NCI-H460 (cell line): Measurements from ENCODE around the gene AHI1. TPM values are rescaled to one million over a fixed set of nuclear protein-coding genes. Genes with fewer than 3 reads are reported as not detected.
"Not testable (repeated sequence)": the region's sequence is repeated elsewhere in the genome, so short reads cannot be mapped to it uniquely, and the experiment has no call there.

ENCODE experiments used
- DNase-seq: peaks from one replicate; pipeline ENCODE4 v3.0.0-alpha.2; 2016; ENCODE audit warnings: low read depth; ENCODE audit errors: extremely low read depth
- total RNA-seq: library from RNA; depleted of rRNA; stranded (reverse); fragments of >200 nt; shearing (Covaris generic); gene quantifications from 2 replicates; pipeline ENCODE4 v1.2.3, GENCODE V29; 2014

Gene AHI1
- total RNA-seq, 1 experiment from 2014 or later = 21.7 TPM

DNA sequence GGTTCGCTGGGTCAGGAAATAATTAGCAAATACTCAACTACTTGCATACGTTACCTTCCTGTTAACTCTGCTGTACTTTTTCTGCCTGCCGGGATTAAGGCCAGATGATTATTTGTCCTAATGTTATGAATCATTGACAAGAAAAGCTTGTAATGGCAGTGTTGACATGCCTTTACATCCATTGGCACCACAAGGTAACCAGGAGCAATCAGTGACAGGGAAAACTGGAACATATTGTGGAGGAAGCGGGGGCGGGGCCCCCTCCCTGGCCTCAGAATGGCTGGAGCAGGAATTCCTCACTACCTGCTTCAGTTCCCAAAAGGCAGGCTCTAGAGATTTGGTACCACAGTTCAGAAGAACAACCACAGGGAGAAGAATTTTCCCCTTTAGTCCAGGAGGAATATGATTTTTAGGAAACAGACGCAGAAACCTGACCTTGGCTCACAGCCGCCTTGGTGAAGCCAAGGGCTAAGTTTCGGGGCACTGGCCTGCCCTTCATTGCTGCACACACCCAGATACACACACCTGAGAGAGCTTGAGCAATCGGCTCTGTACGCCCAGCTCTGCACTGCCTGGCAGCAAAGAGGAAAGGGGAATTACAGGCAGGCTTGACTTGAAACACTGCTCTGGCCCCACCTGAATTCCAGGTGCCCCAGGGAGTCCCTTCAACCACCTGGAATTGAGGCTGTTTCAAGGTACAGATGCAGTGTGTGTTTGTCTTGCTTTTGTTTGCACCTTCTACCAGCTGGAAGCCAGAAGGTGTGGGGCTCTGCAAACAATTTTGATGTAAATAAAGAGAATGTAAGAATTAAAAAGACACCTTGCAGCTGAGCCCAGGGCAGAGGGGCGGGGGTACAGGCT, 226.6 kb downstream of the AHI1 start:
- DNase-seq = no peak

DNA sequence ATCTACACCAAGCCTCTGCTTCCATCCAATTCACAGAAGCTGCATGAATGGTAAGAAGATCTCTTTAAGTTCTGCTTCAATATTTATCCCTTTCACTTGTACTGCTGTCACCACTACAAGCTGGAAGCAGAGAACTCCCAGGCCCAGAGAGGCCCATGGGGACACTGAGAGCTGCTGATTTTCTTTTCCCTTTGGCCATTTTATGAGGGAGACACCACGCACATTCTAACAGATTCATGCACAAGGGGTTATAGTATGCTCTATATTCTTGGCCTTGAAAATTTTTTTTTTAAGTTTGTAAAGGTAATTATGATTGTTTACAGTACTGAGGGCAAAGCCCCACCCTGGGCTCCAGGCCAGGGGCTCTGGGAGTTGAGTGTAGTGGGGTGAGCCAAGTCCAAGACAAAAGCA, 228.1 kb downstream of the AHI1 start:
- no peak for DNase-seq

DNA sequence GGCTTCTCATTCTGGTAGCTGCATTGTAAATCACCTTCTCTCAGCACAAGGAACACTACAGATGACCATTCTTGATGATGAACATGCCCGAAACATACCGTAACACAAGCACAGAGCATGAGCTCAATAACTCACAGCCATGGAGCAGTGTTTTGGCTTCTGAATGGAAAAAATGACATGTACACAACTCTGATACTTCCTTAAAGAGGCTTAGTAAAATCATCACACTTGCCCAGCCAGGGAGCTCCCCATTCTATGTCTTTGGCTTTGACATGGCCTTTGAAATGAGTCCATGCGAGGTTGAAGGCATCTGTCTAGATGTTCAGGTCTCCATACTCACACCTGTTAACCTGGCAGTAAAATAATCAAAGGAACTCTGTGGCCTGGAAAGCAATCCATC, 228.8 kb downstream of the AHI1 start:
- no peak for DNase-seq

DNA sequence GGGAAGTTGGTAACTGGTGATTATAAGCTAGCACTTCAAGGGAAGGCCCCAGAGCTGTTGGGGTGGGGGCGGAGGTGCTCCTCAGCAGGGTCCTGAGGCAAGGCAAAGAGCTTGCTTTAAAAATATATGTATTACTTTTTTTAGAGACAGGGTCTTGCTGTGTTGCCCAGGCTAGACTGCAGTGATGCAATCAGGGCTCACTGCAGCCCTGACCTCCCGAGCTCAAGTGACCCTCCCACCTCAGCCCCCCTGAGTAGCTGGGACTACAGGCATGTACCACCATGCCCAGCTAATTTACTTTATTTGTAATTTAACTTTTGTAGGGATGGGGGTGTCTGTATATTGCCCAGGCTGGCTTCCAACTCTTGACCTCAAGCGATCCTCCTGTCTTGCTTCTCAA, 229.3 kb downstream of the AHI1 start:
- no peak for DNase-seq

DNA sequence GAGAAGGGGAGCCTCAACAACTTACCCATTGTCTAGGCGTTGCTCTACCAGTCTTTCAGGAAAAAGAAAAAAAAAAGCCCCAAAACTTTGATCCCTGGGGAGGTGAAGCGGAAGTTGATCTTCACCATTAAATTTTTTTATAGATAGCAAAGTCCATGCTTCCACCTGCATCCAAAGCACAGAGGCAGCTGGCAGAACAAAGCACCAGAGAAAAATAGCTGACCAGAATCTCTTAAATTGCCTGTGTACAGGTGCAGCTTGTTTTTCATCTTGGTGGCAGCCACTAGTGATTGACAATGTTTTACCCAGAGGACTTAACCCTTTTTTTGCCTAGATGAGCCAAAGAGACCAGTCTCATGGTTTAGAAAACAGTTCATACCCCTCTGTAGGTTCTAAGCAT, 230.5 kb downstream of the AHI1 start:
- DNase-seq = no peak

DNA sequence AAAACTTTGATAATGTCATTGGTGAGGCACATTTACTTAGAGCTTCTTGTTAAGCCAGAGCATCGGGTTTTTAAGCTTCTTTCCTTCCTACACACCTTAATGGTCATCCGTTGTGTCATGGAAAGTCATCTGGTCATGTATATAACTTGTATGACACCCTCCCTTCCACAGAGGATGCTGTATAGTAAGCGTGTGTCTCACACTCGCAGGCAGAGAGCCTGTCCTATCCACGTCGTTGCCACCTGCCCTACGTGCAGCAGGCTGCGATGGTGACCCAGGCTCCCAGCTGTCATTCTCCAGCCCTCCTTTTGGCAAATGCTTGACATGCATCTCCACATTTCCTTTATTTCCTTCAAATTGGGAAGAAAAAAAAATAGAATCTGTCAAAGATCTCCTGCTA, 230.9 kb downstream of the AHI1 start:
- DNase-seq = no peak

DNA sequence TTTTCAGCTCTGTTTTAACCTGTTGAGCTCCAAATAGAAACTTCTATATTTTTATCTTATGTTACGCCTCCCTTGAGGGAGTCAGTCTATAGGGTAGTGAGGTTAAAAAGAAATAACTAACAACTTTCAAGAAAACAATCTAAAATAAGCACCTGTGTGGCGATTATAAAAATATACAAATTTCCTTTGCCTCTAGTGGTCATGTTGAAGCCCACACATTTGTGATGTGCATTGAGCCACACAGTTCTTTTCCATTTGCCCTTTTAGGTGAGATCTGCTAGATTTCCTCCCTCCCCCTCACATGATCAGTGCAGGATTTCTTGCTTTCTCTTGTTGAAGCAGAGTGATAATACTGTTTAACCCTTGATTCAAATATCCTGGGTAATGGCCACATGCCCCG, 232.3 kb downstream of the AHI1 start:
- DNase-seq = no peak

DNA sequence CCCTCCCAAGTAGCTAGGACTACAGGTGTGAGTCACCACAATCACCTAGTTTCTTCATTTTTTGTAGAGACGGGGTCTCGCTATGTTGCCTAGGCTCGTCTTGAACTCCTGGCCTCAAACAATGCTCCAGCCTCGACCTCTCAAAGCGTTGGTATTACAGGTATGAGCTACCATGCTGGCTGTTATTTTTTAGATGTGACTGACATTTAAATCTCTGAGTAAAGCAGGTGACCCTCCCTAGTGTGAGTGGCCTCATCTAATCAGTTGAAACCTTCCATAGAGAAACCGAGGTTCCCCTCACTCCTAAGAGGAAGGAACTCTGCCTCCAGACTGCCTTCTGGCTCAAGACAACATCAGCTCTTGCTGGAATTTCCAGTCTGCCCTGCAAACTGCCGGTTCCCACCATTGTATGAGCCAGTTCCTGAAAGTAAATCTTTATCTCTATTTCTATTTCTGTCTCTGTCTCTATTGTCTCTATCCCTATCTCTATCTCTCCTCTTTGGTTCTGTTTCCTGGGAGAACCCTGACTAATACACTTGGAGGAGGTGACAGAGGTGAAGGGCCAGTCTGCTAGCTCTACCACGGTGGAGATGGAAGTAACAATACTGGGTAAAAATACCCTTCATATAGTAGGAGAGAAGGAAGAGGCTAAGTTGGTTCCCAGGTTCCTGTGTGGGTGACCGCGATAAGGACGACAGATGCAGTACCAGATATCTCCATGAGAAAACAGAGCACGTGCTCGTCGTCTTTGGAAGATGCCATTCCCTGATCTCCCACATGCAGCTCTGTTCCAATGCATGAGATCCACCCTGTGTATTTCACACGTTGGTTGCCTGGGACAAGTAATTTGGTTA, 235.4 kb downstream of the AHI1 start:
- DNase-seq = no peak

DNA sequence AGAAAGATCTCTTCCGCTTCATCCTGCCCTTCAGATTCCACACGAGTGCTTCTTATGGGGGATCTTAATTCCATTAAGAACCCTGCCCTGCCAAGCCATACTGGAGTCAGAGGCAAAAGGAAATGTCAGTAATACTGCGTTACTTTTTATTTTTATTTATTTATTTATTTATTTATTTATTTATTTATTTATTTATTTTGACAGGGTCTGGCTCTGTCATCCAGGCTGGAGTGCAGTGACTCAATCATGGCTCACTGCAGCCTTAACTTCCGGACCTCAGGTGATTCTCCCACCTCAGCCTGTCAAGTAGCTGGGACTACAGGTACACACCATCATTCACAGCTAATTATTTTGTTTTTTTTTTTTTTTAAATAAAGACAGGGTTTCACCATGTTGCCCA, 236.9 kb downstream of the AHI1 start:
- DNase-seq = no peak

DNA sequence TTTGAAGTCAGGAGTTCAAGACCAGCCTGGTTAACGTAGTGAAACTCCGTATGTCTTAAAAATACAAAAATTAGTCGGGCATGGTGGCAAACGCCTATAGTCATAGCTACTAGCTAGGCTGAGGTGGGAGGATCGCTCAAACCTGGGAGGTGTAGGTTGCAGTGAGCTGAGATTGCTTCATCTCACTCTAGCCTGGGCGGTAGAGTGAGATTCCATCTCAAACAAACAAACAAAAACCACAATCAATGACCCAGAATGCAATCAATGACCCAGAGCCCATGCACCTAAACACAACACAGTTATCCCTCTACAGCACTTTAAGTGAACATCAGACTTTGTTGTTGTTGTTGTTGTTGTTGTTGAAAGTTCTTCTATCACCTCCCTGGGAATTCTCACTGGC, 238.6 kb downstream of the AHI1 start:
- DNase-seq = no peak

DNA sequence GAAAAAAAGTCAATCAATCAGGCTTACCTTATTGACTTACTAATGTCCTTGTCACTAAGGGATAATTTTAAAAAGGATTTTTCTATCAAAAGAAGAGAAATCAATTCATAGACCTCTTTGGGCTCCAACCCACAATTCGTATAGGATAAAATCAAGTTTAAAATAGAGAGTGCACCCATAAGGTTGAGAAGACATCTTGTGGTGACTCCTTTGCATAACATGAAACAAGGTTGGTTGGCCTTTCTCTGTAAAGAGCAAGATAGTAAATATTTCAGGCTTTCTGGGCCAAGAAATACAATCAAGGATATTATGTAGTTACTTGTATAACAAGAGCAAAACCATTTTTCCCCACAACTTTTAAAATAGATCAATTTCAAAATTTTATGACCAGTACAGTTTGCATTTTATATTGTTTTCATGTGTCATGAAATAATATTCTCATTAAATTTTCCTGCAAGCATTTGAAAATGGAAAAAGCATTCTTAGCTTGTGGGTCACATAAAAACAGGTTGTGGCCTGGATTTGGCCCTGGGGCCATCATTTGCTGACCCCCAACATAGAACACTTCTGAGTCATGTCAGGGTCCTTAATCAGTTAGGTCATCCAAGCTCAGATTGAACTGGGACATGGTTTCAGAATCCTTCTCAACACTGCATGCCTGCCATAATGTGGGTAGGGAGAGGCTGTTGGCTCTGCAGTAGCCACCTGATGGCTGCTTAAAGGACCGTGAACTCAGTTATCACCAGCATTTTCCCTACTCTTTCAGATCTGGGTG, 239.7 kb downstream of the AHI1 start:
- no peak for DNase-seq

DNA sequence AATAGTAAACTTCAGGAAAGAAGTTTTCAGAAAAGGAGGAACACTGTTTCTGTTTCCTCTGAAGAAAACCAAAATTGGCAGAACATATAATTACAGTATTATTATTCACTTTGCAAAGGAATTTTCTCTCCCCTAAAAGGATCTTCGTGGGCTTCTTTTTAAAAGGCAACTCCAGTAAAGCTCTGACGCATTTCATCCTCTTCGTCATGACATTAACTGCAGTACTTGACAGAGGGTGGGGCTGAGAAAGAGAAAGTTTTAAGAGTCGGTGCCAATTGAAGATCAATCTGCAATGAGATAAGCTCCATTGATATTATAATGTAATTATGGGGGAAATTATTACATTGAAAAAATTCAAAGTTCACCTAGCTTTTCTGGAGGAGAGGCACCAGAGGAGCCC, 240.7 kb downstream of the AHI1 start:
- DNase-seq = no peak

DNA sequence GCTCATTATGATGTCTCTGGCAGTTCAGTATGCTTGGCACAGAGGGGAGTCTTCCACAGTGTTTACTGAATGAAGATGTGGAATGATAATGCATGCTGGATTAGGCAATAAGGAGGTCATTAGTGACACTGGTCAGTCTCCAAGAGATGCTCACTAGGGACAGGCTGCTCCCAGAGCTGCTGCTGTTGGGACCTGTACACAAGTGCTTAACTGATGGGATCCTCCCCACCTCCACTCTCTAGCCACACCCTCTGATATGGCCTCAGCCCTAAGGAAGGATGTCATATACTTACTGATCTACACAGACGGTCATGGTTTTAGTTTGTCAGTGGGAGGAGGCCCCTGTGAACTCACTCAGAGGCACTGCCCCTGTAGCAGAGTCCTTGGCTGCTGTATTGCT, 243.1 kb downstream of the AHI1 start:
- no peak for DNase-seq

DNA sequence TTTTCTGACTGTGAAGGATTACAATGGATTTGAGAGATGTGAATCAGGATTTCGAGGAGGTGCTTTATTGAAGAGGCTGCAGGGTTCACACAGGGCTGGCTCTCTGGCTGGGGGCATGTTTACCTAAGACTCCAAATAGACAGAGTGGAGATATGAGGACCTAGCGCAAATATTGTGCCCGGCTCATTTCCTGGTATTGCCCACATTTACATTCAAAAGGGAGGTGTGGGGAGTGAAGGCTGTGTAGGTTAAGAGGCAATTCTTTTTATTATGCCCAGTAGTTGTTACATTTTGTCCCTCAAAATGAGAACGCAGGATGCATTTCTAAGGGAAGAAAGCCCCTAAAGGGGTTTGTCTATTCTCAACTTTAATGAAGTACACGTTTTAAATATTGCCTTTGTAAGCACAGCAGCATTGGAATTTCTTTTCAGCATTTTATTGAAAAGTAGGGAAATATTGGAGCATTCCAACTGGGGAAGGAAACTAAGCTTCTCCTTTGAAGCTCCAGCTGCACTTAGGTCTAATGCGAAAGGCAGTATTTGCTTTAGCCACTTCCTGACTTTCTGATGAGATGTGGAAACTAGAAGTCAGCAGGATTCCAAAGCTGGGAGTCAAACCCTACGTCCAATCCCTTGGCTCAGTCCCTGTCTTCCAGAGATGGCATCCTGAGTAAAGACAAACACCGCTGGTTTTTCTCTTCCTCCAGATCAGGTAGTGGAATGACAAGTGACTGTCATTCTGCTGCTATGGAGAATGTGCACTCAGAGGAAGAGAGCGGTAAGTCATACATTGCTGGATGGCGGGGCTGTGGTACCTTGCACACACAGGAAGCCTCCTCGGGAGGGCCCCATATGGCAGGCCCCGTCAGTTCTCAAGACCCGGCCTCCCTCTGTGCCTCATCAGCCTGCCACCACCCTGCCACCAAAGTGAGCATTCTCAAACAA, 245.8 kb downstream of the AHI1 start:
- DNase-seq = no peak

DNA sequence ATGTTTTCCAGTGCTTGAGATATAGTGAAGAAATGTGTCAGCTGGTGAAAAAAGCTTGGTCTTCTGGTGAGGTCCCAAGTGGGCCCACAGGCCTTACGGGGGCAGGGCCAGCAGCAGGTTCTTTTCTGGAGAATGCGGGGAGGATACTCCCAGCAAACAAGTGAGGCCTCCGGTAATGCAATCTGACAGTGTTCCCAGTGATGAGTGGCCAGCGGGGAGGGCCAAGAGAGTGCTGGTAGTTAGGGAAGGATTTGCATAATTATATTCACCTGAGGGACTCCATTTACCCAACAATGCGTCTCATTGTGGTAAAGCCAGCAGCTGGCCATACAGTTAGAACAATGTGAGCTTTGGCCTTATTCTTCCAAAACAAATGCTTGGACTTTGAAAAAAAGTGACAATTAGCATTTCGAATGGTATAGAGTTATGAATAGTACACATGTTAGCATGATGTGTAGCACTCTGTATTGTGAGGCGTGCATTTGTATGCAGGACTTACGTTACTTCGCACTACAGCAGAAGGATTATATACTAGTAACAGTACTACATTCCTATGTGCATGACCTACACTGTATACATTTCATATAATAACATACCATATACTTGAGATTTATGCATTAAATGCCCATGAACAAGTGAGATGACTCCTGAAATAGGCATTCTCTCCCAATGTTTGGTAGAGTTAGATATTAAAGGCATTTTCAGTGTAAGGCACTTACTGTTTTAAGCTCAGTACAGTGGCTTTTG, 246.6 kb downstream of the AHI1 start:
- DNase-seq = no peak

DNA sequence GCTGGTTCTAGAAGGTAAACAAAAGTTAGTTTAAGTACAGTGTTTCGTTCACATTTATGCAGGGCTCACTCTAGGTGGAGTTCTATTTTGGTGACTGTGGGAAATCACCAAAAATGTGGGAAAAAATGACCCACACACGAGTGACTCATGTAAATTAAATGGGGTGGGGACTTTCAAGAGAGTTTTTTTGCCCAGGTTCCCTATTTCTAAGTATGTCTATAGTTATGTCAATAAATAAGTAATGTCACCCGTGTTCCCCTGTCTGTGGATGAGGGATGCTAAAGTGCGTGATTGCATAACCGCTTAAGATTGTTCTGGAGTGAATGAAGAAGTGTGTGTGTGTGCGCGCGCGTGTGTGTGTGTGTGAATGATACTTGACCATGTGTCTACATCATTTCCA, 247.3 kb downstream of the AHI1 start:
- DNase-seq = no peak

DNA sequence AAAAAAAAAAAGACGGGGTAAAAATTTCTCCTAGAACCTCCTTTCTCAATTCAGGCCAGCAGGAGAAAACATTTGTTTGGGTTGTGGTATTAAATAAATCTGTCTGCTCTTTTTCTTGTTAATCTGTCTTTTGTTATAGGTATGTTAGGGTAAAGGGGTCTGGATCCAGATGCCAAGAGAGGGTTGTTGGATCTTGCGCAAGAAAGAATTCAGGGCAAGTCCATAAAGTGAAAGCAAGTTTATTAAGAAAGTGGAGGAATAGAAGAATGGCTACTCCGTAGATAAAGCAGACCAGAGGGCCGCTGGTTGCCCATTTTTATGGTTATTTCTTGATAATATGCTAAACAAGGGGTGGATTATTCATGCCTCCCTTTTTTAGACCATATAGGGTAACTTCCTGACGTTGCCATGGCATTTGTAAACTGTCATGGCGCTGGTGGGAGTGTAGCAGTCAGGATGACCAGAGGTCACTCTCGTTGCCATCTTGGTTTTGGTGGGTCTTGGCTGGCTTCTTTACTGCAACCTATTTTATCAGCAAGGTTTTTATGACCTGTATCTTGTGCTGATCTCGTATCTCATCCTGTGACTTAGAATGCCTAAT, 251.0 kb downstream of the AHI1 start:
- DNase-seq = not testable (repeated sequence)

DNA sequence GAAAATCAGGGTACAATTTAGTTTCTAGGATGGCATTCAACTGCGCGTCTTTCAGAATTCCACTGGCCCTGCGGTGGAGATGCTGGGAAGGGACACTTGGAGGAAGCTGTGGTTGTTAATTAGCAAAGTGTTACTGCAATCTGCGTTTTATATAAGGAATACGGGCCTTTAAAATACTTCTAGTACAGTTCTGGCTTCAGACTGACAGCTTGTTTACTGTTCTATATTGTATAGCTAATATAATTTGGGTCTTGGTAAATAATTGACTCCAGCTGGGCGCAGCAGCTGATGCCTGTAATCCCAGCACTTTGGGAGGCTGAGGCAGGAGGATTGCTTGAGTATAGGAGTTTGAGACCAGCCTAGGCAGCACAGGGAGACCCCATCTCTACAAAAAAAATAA, 252.7 kb downstream of the AHI1 start:
- DNase-seq = no peak
